22Rv1 (cell line): ENCODE data around the gene HSD17B10.

ENCODE experiments used
- ZFX ChIP-seq: fragments of 450-650 bp; IDR thresholded peaks from 2 replicates; pipeline ENCODE4 v1.6.1; 2017; ENCODE audit warnings: antibody characterized with exemption, borderline replicate concordance
- TF ChIP-seq, protein P1 (sequence below): fragments of 450-650 bp; IDR thresholded peaks from 2 replicates; pipeline ENCODE4 v1.5.1; 2017; ENCODE audit warnings: mild to moderate bottlenecking

DNA sequence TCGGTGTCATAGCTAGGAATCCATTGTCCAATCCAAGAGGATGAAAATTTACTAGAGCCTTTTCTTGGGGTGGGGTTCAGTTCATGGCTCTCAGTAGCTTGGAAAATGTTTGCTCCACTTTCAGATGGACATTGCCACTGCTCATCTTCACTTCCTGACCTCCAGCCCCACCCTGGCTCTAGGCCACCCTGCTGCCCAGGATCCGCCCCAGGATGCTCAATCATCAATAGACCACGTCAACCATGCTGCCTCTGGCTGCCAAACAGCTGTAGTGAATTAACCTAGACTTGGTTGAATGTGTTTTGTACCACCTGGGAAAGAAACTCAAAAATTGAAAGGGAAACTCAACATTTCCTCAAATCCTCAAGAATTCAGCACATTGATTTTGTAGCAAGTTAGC, 37.2 kb upstream of the HSD17B10 start:
- TF ChIP-seq, protein P1, sequence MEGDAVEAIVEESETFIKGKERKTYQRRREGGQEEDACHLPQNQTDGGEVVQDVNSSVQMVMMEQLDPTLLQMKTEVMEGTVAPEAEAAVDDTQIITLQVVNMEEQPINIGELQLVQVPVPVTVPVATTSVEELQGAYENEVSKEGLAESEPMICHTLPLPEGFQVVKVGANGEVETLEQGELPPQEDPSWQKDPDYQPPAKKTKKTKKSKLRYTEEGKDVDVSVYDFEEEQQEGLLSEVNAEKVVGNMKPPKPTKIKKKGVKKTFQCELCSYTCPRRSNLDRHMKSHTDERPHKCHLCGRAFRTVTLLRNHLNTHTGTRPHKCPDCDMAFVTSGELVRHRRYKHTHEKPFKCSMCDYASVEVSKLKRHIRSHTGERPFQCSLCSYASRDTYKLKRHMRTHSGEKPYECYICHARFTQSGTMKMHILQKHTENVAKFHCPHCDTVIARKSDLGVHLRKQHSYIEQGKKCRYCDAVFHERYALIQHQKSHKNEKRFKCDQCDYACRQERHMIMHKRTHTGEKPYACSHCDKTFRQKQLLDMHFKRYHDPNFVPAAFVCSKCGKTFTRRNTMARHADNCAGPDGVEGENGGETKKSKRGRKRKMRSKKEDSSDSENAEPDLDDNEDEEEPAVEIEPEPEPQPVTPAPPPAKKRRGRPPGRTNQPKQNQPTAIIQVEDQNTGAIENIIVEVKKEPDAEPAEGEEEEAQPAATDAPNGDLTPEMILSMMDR: no peak
- no peak for TF ChIP-seq ZFX
